Activated CD4-positive, alpha-beta T cell treated with anti-CD3 and anti-CD28 coated beads for 36 hours (primary cell): ENCODE results near the gene KRTAP19-8. TPM values are rescaled to one million over a fixed set of nuclear protein-coding genes. Genes with fewer than 3 reads are reported as not detected.

Experiments used
- ATAC-seq: fragments of 200-7000 bp; cut with Tn5 transposase; one replicate; pipeline ENCODE4 v1.10.0; 2021; ENCODE audit warnings: mild to moderate bottlenecking, moderate library complexity
- CTCF ChIA-PET: fragments of 350-600 bp; sonication (Branson Sonifier 250); formaldehyde crosslinking; loops from one replicate; lab custom pipeline; 2021; ENCODE audit warnings: antibody characterized with exemption; lab: Charles Lee
- POLR2A ChIA-PET: fragments of 350-600 bp; sonication (Branson Sonifier 250); formaldehyde crosslinking; loops from one replicate; lab custom pipeline; 2021; ENCODE audit warnings: antibody characterized with exemption, inconsistent platforms; lab: Charles Lee
- DNase-seq: peaks from one replicate; pipeline ENCODE4 v3.0.0-alpha.2; 2020
- H3K27ac Mint-ChIP-seq: one replicate; pipeline ENCODE4 v1.8.0; 2021; ENCODE audit warnings: mixed read lengths
- H3K27me3 Mint-ChIP-seq: one replicate; pipeline ENCODE4 v1.8.0; 2021; ENCODE audit warnings: mixed read lengths
- H3K36me3 Mint-ChIP-seq: one replicate; pipeline ENCODE4 v1.8.0; 2021; ENCODE audit warnings: low read depth, mixed read lengths
- H3K4me1 Mint-ChIP-seq: one replicate; pipeline ENCODE4 v1.8.0; 2021; ENCODE audit warnings: mixed read lengths
- H3K4me3 Mint-ChIP-seq: one replicate; pipeline ENCODE4 v1.8.0; 2021; ENCODE audit warnings: mild to moderate bottlenecking, moderate library complexity, mixed read lengths
- H3K9me3 Mint-ChIP-seq: one replicate; pipeline ENCODE4 v1.8.0; 2021; ENCODE audit warnings: low read depth, mixed read lengths
- intact Hi-C, 2 experiments: fragments of 100-400 bp; cut with DNase I in 1 of 2; cut with micrococcal nuclease in 1 of 2; formaldehyde crosslinking; loops; one replicate each; pipeline versions ENCODE4 v1.14.2 to v1.15.1; 2022 to 2024; cut with DNase I, micrococcal nuclease
- total RNA-seq, 2 experiments: library from RNA; stranded (reverse); gene quantifications; one replicate each; pipeline ENCODE4 v1.2.3, GENCODE V29; 2021

KRTAP19-8 gene
- not detected for total RNA-seq

- Mint-ChIP-seq H3K4me3 (no peak within 1 kb of the TSS), H3K4me1 (no peaks in the 10 kb centered on the region)
- CTCF ChIA-PET, result interaction anchor here (0.6 to 1.1 kb wide), 3 partner anchors 27 to 48 kb away, joined by 3 to 4 read pairs (median 4); no protein-coding TSS in a partner anchor
Measured at GRCh38 chr21:31038376-31038775, at the start of gene KRTAP19-8. TSS of gene KRTAP19-8 (minus strand) at chr21:31038476. CDS start at chr21:31038443, 33 bp downstream.

GRCh38 chr21:31087639-31088473 lies 49.6 kb upstream of the KRTAP19-8 start:
- no peak overlapping the region for H3K27ac Mint-ChIP-seq
- CTCF ChIA-PET, result interaction anchor here (0.7 to 3.2 kb wide), 17 partner anchors 9 to 1274 kb away, joined by 3 to 12 read pairs (median 4); partner anchors contain the start of gene KRTAP19-8
- POLR2A ChIA-PET, result no interaction called here
- peak overlapping the region; percentile 51 for H3K4me3 Mint-ChIP-seq
- peaks cover 9% of the 10 kb centered on the region for H3K27me3 Mint-ChIP-seq
- H3K36me3 Mint-ChIP-seq, result no peaks in the 10 kb centered on the region
- peak; percentile 30 for DNase-seq
- peaks cover 11% of the 10 kb centered on the region for H3K4me1 Mint-ChIP-seq
- H3K9me3 Mint-ChIP-seq, result no peaks in the 10 kb centered on the region
- ATAC-seq, result peak; percentile 44
- intact Hi-C loops, result loop anchor here (2.0 to 10.0 kb wide), 7 partner anchors 143 to 1046 kb away; partner anchors contain the start of gene KRTAP21-3 (in 1 of the 2)

More at GRCh38 chr21:31038376-31038775, at the start of gene KRTAP19-8:
- POLR2A ChIA-PET, result no interaction called here
- Mint-ChIP-seq H3K9me3 (no peaks in the 10 kb centered on the region), H3K27me3 (peaks cover 12% of the 10 kb centered on the region), H3K36me3 (no peaks in the 10 kb centered on the region), H3K27ac (no peak within 1 kb of the TSS)
- ATAC-seq, result no peak
- intact Hi-C loops, result no loop called here
- DNase-seq, result no peak

GRCh38 chr21:31084689-31085088 lies 46.4 kb upstream of the KRTAP19-8 start:
- ATAC-seq, result no peak
- no peak overlapping the region for H3K4me3 Mint-ChIP-seq

GRCh38 chr21:31078796-31079195 lies 40.5 kb upstream of the KRTAP19-8 start:
- peak; percentile 92 for ATAC-seq
- Mint-ChIP-seq H3K27me3 (peaks cover 5% of the 10 kb centered on the region), H3K4me1 (peaks cover 8% of the 10 kb centered on the region), H3K4me3 (no peak overlapping the region), H3K36me3 (no peaks in the 10 kb centered on the region), H3K27ac (no peak overlapping the region), H3K9me3 (no peaks in the 10 kb centered on the region)
- DNase-seq, result peak; percentile 23
- POLR2A ChIA-PET, result no interaction called here
- intact Hi-C loops, result no loop called here
- CTCF ChIA-PET, result interaction anchor here (0.8 to 2.3 kb wide), 3 partner anchors 9 to 525 kb away, joined by 3 to 7 read pairs (median 5); no protein-coding TSS in a partner anchor

More at GRCh38 chr21:31084689-31085088, 46.4 kb upstream of the KRTAP19-8 start:
- no peak for DNase-seq
- intact Hi-C loops, result loop anchor here (5.0 to 10.0 kb wide), 3 partner anchors 140 to 1042 kb away; partner anchors contain the start of gene KRTAP21-3 (in 1 of the 2)
- Mint-ChIP-seq H3K27me3 (peaks cover 8% of the 10 kb centered on the region), H3K36me3 (no peaks in the 10 kb centered on the region), H3K4me1 (peaks cover 11% of the 10 kb centered on the region), H3K27ac (no peak overlapping the region), H3K9me3 (no peaks in the 10 kb centered on the region)
- ChIA-PET POLR2A (no interaction called here), CTCF (interaction anchor here (0.6 to 2.0 kb wide), 10 partner anchors 14 to 1040 kb away, joined by 3 to 6 read pairs (median 3); no protein-coding TSS in a partner anchor)

- ATAC-seq, result no peak
- intact Hi-C loops, result no loop called here
- CTCF ChIA-PET, result interaction anchor here (2.3 kb wide), 1 partner anchor 10 kb away, joined by 7 read pairs; no protein-coding TSS in a partner anchor
- Mint-ChIP-seq H3K4me1 (peaks cover 8% of the 10 kb centered on the region), H3K4me3 (no peak overlapping the region), H3K27ac (no peak overlapping the region), H3K27me3 (peaks cover 5% of the 10 kb centered on the region), H3K9me3 (no peaks in the 10 kb centered on the region), H3K36me3 (no peaks in the 10 kb centered on the region)
- DNase-seq, result no peak
- POLR2A ChIA-PET, result no interaction called here
Measured at GRCh38 chr21:31078216-31078615, 39.9 kb upstream of the KRTAP19-8 start.

GRCh38 chr21:31075848-31076247 lies 37.6 kb upstream of the KRTAP19-8 start:
- Mint-ChIP-seq H3K27me3 (peaks cover 8% of the 10 kb centered on the region), H3K4me1 (peaks cover 8% of the 10 kb centered on the region), H3K36me3 (no peaks in the 10 kb centered on the region), H3K9me3 (no peaks in the 10 kb centered on the region), H3K27ac (no peak overlapping the region), H3K4me3 (no peak overlapping the region)
- ChIA-PET CTCF (interaction anchor here (0.6 to 1.9 kb wide), 3 partner anchors 11 to 384 kb away, joined by 3 to 9 read pairs (median 4); no protein-coding TSS in a partner anchor), POLR2A (no interaction called here)
- DNase-seq (no peak), ATAC-seq (no peak)
- intact Hi-C loops, result no loop called here

- H3K9me3 Mint-ChIP-seq, result no peaks in the 10 kb centered on the region
- CTCF ChIA-PET, result no interaction called here
- H3K27me3 Mint-ChIP-seq, result peaks cover 8% of the 10 kb centered on the region
- H3K4me3 Mint-ChIP-seq, result no peak overlapping the region
- POLR2A ChIA-PET, result no interaction called here
- ATAC-seq, result no peak
- no peak overlapping the region for H3K27ac Mint-ChIP-seq
- DNase-seq, result no peak
- no peaks in the 10 kb centered on the region for H3K4me1 Mint-ChIP-seq
- intact Hi-C loops, result no loop called here
- H3K36me3 Mint-ChIP-seq, result no peaks in the 10 kb centered on the region
Measured at GRCh38 chr21:31072533-31072932, 34.3 kb upstream of the KRTAP19-8 start.

- Mint-ChIP-seq H3K27ac (no peak overlapping the region), H3K36me3 (no peaks in the 10 kb centered on the region), H3K4me1 (no peaks in the 10 kb centered on the region), H3K9me3 (no peaks in the 10 kb centered on the region), H3K27me3 (peaks cover 4% of the 10 kb centered on the region), H3K4me3 (no peak overlapping the region)
- CTCF ChIA-PET, result interaction anchor here (1.5 kb wide), 1 partner anchor 23 kb away, joined by 3 read pairs; no protein-coding TSS in a partner anchor
- ATAC-seq, result no peak
- DNase-seq, result no peak
- intact Hi-C loops, result no loop called here
- POLR2A ChIA-PET, result no interaction called here
Measured at GRCh38 chr21:31064803-31065202, 26.5 kb upstream of the KRTAP19-8 start.

- H3K27ac Mint-ChIP-seq, result no peak overlapping the region
Measured at GRCh38 chr21:31052489-31053142, 14.3 kb upstream of the KRTAP19-8 start.

GRCh38 chr21:31050577-31051157 lies 12.4 kb upstream of the KRTAP19-8 start:
- no peaks in the 10 kb centered on the region for H3K4me1 Mint-ChIP-seq
- no peaks in the 10 kb centered on the region for H3K36me3 Mint-ChIP-seq
- no peaks in the 10 kb centered on the region for H3K27me3 Mint-ChIP-seq
- ChIA-PET CTCF (no interaction called here), POLR2A (no interaction called here)
- no peak overlapping the region for H3K27ac Mint-ChIP-seq
- intact Hi-C loops, result no loop called here
- DNase-seq, result no peak
- no peaks in the 10 kb centered on the region for H3K9me3 Mint-ChIP-seq
- ATAC-seq, result no peak
- H3K4me3 Mint-ChIP-seq, result no peak overlapping the region

More at GRCh38 chr21:31052489-31053142, 14.3 kb upstream of the KRTAP19-8 start:
- intact Hi-C loops, result no loop called here
- H3K4me3 Mint-ChIP-seq, result no peak overlapping the region
- H3K27me3 Mint-ChIP-seq, result no peaks in the 10 kb centered on the region
- no peaks in the 10 kb centered on the region for H3K9me3 Mint-ChIP-seq
- H3K4me1 Mint-ChIP-seq, result no peaks in the 10 kb centered on the region
- H3K36me3 Mint-ChIP-seq, result no peaks in the 10 kb centered on the region
- CTCF ChIA-PET, result no interaction called here
- POLR2A ChIA-PET, result no interaction called here
- ATAC-seq (no peak), DNase-seq (no peak)

- Mint-ChIP-seq H3K27ac (no peak overlapping the region), H3K36me3 (no peaks in the 10 kb centered on the region), H3K4me3 (no peak overlapping the region), H3K27me3 (peaks cover 2% of the 10 kb centered on the region), H3K9me3 (no peaks in the 10 kb centered on the region), H3K4me1 (no peaks in the 10 kb centered on the region)
- intact Hi-C loops, result no loop called here
- ATAC-seq (no peak), DNase-seq (no peak)
- POLR2A ChIA-PET, result no interaction called here
- CTCF ChIA-PET, result no interaction called here
Measured at GRCh38 chr21:31045841-31046240, 7.6 kb upstream of the KRTAP19-8 start.
